ENCODE data around the gene IPCEF1.

Gene IPCEF1

DNA sequence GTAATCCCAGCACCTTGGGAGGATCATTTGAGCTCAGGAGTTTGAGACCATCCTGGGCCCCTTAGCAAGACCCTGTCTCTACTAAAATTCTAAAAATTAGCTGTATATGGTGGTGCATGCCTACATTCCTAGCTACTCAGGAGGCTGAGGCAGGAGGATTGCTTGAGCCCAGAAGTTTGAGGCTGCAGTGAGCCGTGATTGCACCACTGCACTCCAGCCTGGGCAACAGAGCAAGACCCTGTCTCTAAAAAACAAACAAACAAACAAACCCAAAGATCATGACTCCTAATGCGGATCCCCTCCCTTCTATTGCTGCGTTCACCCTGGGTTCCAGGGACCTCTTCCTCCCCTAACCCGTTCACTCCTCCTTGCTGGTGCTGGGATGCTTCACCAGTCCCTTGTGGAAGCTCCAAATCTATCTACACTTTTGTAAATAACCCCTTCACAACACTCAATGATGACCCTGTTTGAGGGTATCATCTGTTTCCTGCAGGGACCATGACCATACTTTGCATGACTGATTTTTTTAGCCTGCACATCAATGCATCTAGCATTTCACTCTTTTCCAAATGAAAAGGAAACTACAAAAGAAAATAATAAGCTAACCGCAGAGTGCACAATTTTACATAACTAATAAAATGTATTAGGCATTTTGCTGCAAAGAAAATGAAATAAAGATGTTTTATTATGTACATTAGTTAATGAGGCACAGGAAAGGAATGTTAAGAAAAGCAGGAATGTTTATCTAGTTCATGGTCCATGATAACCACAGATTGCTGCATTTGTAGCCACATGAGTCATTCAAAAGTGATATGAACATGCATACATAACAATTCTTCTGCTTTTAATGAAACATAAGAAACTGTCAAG is 30.5 kb upstream of the IPCEF1 start:
- Histone ChIP-seq H3K9ac (ENCODE audit: low read length) (no peak overlapping the region), H3K36me3 (ENCODE audit: control insufficient read depth, insufficient read depth, low read length) (no peaks in the 10 kb centered on the region), H3K4me3 (ENCODE audit: low read length) (no peak overlapping the region), H3K4me1 (ENCODE audit: control insufficient read depth, insufficient read depth, low read length) (peaks cover 14% of the 10 kb centered on the region), H3K27me3 (ENCODE audit: control insufficient read depth, insufficient read depth, low read length) (no peaks in the 10 kb centered on the region), H3K9me3 (ENCODE audit: control insufficient read depth, low read length) (peaks cover 4% of the 10 kb centered on the region)

DNA sequence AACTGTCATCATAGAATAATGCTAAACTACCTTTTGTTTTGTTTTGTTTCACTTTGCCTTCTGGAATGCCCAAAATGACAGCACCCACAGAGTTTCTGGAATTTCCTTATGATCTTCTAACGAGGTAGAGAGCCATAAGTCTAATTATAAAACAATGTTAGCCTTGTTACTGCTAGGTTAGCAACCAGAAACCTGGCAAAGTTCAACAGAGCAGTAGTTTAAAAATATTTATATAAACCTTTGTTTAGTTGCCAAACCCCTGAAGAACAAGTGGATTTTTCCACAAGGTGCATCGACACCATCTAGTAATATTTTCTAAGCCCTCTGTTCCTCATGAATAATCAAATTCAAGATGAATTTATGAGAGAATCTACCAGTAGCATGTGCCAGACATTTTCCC is 27.6 kb upstream of the IPCEF1 start:
- Histone ChIP-seq H3K4me3 (ENCODE audit: low read length) (no peak overlapping the region), H3K9me3 (ENCODE audit: control insufficient read depth, low read length) (peaks cover 4% of the 10 kb centered on the region), H3K27me3 (ENCODE audit: control insufficient read depth, insufficient read depth, low read length) (no peaks in the 10 kb centered on the region), H3K36me3 (ENCODE audit: control insufficient read depth, insufficient read depth, low read length) (no peaks in the 10 kb centered on the region), H3K4me1 (ENCODE audit: control insufficient read depth, insufficient read depth, low read length) (peaks cover 14% of the 10 kb centered on the region), H3K9ac (ENCODE audit: low read length) (no peak overlapping the region)

DNA sequence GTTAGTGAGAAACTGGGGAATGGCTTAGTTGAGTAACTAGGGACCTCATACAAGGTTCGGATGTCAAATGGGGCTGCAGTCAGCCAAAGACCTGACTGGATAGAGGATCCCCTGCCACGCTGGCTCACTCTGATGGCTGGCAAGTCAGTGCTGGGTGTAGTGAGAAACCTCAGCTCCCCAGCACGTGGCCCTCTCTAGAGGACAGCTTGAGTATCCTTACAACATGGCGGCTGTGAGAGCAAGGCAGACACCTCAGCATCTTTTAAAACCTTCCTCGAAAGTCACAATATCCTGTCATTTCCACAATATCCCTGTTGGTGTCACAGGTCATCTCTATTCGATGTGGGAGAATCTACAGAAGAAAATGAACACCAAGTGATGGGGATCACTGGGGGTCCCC is 26.7 kb upstream of the IPCEF1 start:
- Histone ChIP-seq H3K36me3 (ENCODE audit: control insufficient read depth, insufficient read depth, low read length) (no peaks in the 10 kb centered on the region), H3K4me3 (ENCODE audit: low read length) (no peak overlapping the region), H3K9me3 (ENCODE audit: control insufficient read depth, low read length) (peaks cover 4% of the 10 kb centered on the region), H3K4me1 (ENCODE audit: control insufficient read depth, insufficient read depth, low read length) (peaks cover 14% of the 10 kb centered on the region), H3K27me3 (ENCODE audit: control insufficient read depth, insufficient read depth, low read length) (no peaks in the 10 kb centered on the region), H3K9ac (ENCODE audit: low read length) (no peak overlapping the region)

DNA sequence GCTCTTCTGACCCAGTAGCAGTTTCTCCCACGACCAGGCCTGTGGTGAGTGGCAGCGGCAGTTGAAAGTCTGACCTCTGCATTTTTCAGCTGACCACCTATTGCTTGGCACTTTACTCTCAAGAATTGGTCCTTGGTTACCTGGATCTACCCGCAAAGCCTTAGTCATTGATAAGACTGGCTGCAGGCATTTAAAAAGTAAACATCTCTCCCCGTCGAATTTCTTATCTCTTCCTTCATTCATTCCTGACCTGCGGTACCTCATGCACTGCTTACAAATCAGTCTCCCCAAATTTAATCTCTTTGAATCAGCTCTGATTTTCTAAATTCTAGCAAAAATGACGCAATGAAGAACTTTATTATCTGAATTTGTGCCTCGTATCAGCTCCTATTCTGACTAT is 26.1 kb upstream of the IPCEF1 start:
- peaks cover 4% of the 10 kb centered on the region for H3K9me3 ChIP-seq (ENCODE audit: control insufficient read depth, low read length)
- no peak overlapping the region for H3K9ac ChIP-seq (ENCODE audit: low read length)
- no peaks in the 10 kb centered on the region for H3K27me3 ChIP-seq (ENCODE audit: control insufficient read depth, insufficient read depth, low read length)

DNA sequence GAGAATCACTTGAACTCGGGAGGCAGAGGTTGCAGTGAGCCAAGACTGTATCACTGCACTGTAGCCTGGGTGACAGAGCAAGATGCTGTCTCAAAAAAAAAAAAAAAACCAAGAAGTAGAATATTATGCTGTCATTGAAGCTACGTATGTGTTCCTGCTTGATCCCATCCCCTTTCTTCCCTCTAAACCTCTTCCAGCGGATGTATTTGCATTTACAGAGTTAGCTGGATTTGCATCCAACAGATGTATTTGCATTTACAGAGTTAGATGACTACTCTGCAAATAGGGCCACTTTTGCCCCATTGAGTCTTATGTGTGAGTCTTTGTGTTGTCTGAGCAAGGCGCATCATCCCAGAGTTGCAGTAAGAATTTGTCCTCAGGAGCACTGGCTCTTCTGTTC is 24.9 kb upstream of the IPCEF1 start:
- H3K4me3 ChIP-seq (ENCODE audit: low read length): no peak overlapping the region
- H3K27me3 ChIP-seq (ENCODE audit: control insufficient read depth, insufficient read depth, low read length): no peaks in the 10 kb centered on the region
- no peaks in the 10 kb centered on the region for H3K4me1 ChIP-seq (ENCODE audit: control insufficient read depth, insufficient read depth, low read length)
- H3K9me3 ChIP-seq (ENCODE audit: control insufficient read depth, low read length): peaks cover 4% of the 10 kb centered on the region
- no peaks in the 10 kb centered on the region for H3K36me3 ChIP-seq (ENCODE audit: control insufficient read depth, insufficient read depth, low read length)
- no peak overlapping the region for H3K9ac ChIP-seq (ENCODE audit: low read length)

More for the DNA sequence above, 26.1 kb upstream of the IPCEF1 start:
- Histone ChIP-seq H3K4me3 (ENCODE audit: low read length) (no peak overlapping the region), H3K4me1 (ENCODE audit: control insufficient read depth, insufficient read depth, low read length) (peaks cover 10% of the 10 kb centered on the region), H3K36me3 (ENCODE audit: control insufficient read depth, insufficient read depth, low read length) (no peaks in the 10 kb centered on the region)

DNA sequence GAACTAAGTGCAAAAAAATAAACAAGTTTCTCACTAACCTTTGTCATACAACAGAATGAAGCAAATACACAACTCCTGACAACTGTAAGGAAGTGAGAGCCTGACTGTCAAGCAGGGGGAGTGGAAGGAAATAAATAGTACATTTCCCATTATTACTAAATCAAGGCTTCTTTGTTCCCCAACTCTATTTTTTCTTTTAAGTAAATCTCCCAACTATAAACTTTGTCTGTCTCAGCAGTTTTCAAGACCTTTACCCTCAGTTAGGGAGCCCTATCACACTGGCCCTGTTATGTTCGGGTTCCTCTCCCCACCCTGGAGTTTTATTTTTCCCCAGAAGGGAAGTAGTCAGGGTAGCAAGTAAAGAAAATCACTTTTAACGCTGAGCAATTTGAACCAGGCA is 24.1 kb upstream of the IPCEF1 start:
- Histone ChIP-seq H3K9ac (ENCODE audit: low read length) (no peak overlapping the region), H3K36me3 (ENCODE audit: control insufficient read depth, insufficient read depth, low read length) (no peaks in the 10 kb centered on the region)

DNA sequence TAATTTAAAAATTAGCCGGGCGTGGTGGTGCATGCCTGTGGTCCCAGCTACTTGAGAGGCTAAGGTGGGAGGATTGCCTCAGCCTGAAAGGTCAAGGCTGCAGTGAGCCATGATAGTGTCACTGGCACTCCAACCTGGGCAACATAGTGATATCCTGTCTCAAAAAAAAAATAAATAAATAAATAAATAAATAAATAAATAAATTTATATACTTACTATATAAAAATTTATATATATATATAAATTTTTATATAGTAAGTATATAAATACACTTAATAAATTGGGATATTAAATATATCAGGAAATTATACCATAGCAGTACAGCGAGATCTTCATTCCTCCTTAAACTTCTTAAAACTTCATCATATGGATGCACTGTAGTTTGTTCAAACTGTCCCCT is 23.0 kb upstream of the IPCEF1 start:
- H3K4me1 ChIP-seq (ENCODE audit: control insufficient read depth, insufficient read depth, low read length): no peaks in the 10 kb centered on the region
- no peaks in the 10 kb centered on the region for H3K36me3 ChIP-seq (ENCODE audit: control insufficient read depth, insufficient read depth, low read length)
- H3K27me3 ChIP-seq (ENCODE audit: control insufficient read depth, insufficient read depth, low read length): no peaks in the 10 kb centered on the region
- H3K9ac ChIP-seq (ENCODE audit: low read length): no peak overlapping the region
- H3K4me3 ChIP-seq (ENCODE audit: low read length): no peak overlapping the region
- H3K9me3 ChIP-seq (ENCODE audit: control insufficient read depth, low read length): peaks cover 4% of the 10 kb centered on the region

More for the DNA sequence above, 24.1 kb upstream of the IPCEF1 start:
- Histone ChIP-seq H3K27me3 (ENCODE audit: control insufficient read depth, insufficient read depth, low read length) (no peaks in the 10 kb centered on the region), H3K4me3 (ENCODE audit: low read length) (no peak overlapping the region), H3K4me1 (ENCODE audit: control insufficient read depth, insufficient read depth, low read length) (no peaks in the 10 kb centered on the region), H3K9me3 (ENCODE audit: control insufficient read depth, low read length) (peaks cover 4% of the 10 kb centered on the region)

DNA sequence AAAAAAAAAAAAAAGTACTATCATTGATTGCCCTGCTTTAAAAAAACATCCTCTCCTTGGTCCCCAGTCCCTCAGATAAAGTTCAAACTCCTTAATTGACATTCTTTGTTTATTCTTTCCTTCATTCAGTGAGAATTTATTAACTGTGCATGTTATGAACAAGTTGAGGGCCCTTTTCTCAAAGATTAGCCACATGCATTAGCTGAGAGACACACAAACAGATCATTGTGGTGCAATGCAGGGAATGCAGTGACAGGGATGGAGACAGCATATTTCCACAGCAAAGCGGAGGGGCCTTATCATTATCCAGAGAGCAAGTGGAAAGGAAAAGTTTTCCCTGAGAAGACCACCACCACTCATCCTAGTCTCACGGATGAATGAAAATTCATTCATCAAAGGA is 21.9 kb upstream of the IPCEF1 start:
- Histone ChIP-seq H3K36me3 (ENCODE audit: control insufficient read depth, insufficient read depth, low read length) (no peaks in the 10 kb centered on the region), H3K4me1 (ENCODE audit: control insufficient read depth, insufficient read depth, low read length) (no peaks in the 10 kb centered on the region), H3K27me3 (ENCODE audit: control insufficient read depth, insufficient read depth, low read length) (no peaks in the 10 kb centered on the region), H3K9ac (ENCODE audit: low read length) (no peak overlapping the region), H3K9me3 (ENCODE audit: control insufficient read depth, low read length) (peaks cover 3% of the 10 kb centered on the region), H3K4me3 (ENCODE audit: low read length) (no peak overlapping the region)

DNA sequence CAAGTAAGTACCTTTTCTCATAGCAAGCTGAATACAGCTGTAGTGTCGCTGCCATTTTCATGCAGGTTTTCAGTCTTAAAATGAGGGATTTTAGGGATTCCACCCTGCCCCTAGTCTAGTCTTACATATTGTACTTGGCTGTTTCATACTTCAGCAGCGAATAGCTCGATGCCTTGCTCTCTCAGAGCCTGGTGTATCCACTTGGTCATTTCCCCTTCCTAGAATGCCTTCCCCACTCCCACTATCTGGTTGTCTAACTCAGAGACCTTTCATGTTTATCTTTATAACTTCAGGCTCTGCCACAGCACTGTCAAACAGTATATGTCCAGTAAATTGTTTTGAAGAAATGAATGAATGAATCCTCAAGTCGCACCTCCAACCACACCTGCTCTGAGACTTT is 21.1 kb upstream of the IPCEF1 start:
- Histone ChIP-seq H3K4me3 (ENCODE audit: low read length) (no peak overlapping the region), H3K36me3 (ENCODE audit: control insufficient read depth, insufficient read depth, low read length) (no peaks in the 10 kb centered on the region), H3K9me3 (ENCODE audit: control insufficient read depth, low read length) (no peaks in the 10 kb centered on the region), H3K27me3 (ENCODE audit: control insufficient read depth, insufficient read depth, low read length) (no peaks in the 10 kb centered on the region), H3K9ac (ENCODE audit: low read length) (no peak overlapping the region), H3K4me1 (ENCODE audit: control insufficient read depth, insufficient read depth, low read length) (no peaks in the 10 kb centered on the region)

DNA sequence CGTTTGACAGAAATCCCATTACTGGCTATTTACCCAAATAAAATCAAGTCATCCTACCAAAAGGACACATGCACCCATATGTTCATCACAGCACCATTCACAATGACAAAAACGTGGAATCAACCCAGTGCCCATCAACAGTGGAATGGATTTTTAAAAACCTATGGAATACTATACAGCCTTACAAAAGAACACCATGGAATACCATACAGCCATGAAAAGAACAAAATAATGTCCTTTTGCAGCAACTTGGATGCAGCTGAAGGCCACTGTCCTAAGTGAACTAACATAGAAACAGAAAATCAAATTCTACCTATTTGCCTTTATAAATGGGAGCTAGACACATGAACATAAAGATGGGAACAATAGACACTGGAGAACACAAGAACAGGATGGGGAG is 17.4 kb upstream of the IPCEF1 start:
- Histone ChIP-seq H3K4me3 (ENCODE audit: low read length) (no peak overlapping the region), H3K9ac (ENCODE audit: low read length) (no peak overlapping the region)

DNA sequence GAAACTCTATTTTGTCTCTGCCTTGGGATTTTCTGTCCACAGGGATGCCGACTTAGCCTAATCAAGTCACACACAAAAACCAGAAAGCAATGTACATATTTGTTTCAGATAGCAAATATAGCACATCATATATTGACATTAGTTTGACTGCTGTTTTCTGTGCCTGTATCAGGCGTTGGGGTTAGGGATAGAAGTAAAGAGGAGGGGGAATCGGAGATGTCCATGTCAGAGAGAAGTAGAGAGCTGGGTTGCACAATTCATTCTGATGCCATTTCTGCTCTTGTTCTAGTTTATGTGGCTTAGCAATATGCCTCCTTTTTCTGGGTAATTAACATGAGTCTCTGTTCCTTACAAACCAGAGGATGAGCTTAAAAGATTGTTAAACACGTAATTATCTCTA is 14.7 kb upstream of the IPCEF1 start:
- H3K36me3 ChIP-seq (ENCODE audit: control insufficient read depth, insufficient read depth, low read length): no peaks in the 10 kb centered on the region
- H3K4me3 ChIP-seq (ENCODE audit: low read length): no peak overlapping the region
- no peaks in the 10 kb centered on the region for H3K27me3 ChIP-seq (ENCODE audit: control insufficient read depth, insufficient read depth, low read length)
- no peaks in the 10 kb centered on the region for H3K9me3 ChIP-seq (ENCODE audit: control insufficient read depth, low read length)
- no peak overlapping the region for H3K9ac ChIP-seq (ENCODE audit: low read length)
- H3K4me1 ChIP-seq (ENCODE audit: control insufficient read depth, insufficient read depth, low read length): peaks cover 6% of the 10 kb centered on the region

More for the DNA sequence above, 17.4 kb upstream of the IPCEF1 start:
- Histone ChIP-seq H3K36me3 (ENCODE audit: control insufficient read depth, insufficient read depth, low read length) (no peaks in the 10 kb centered on the region), H3K9me3 (ENCODE audit: control insufficient read depth, low read length) (no peaks in the 10 kb centered on the region), H3K4me1 (ENCODE audit: control insufficient read depth, insufficient read depth, low read length) (peaks cover 6% of the 10 kb centered on the region), H3K27me3 (ENCODE audit: control insufficient read depth, insufficient read depth, low read length) (no peaks in the 10 kb centered on the region)

DNA sequence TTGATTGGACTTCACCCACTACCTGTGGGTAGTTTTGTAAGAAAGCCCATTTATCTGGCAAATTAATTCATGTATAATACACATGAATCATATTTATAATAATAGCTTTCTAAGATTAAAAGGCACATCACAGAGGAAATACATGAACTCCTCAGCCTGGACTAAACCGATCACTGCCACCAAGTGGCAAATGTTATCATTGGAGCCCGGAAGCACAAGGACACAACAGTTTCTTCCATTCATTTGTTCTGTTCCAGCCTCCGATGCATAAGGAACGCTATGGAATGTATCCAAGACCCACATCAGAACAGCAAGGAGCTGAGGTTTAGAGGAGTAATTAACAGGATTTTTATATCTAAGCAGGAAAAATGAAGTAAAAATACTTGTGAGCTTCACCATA is 13.9 kb upstream of the IPCEF1 start:
- Histone ChIP-seq H3K36me3 (ENCODE audit: control insufficient read depth, insufficient read depth, low read length) (no peaks in the 10 kb centered on the region), H3K9ac (ENCODE audit: low read length) (no peak overlapping the region), H3K4me1 (ENCODE audit: control insufficient read depth, insufficient read depth, low read length) (peaks cover 6% of the 10 kb centered on the region), H3K27me3 (ENCODE audit: control insufficient read depth, insufficient read depth, low read length) (no peaks in the 10 kb centered on the region), H3K9me3 (ENCODE audit: control insufficient read depth, low read length) (no peaks in the 10 kb centered on the region), H3K4me3 (ENCODE audit: low read length) (no peak overlapping the region)

Measured in mucosa of stomach (tissue), 1 donor.